AG09309 (cell line): ENCODE measurements around the gene AGAP3.

Experiments
- DNase-seq: peaks from one replicate; pipeline ENCODE4 v3.0.0-alpha.2; 2010; ENCODE audit warnings: low read depth
- H3K4me3 ChIP-seq: 2 replicates; pipeline ENCODE4 v1.5.1; 2011; ENCODE audit warnings: mild to moderate bottlenecking, low read depth, low read length, moderate library complexity; ENCODE audit not compliant: control insufficient read depth
- TF ChIP-seq, protein P1 (sequence below): IDR thresholded peaks from 2 replicates; pipeline ENCODE4 v1.5.1; 2011; ENCODE audit warnings: mild to moderate bottlenecking, low read depth, low read length, inconsistent platforms; ENCODE audit not compliant: insufficient read depth, control insufficient read depth; ENCODE audit errors: missing control alignments

Gene AGAP3

DNA sequence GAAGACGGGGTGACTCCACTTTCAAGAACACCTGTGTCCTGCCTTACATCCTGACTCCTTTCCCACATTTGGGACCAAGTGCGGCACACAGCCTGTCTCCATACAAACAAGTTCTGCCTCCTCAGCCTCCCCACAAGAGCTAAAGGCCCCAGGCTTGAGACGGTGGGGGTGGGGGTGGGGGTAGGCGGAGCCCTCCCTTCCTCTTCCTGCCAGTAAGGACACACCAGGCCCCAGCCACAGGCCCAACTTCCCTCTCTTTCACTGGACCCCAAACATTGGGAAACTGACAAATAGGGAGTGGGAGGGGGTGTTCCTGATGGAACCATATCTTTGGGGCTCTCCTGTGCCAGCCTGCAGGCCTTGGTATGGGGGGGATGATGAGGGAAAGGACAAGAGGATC is 33.2 kb upstream of the AGAP3 start:
- H3K4me3 ChIP-seq: no peak overlapping the region
- TF ChIP-seq, protein P1, sequence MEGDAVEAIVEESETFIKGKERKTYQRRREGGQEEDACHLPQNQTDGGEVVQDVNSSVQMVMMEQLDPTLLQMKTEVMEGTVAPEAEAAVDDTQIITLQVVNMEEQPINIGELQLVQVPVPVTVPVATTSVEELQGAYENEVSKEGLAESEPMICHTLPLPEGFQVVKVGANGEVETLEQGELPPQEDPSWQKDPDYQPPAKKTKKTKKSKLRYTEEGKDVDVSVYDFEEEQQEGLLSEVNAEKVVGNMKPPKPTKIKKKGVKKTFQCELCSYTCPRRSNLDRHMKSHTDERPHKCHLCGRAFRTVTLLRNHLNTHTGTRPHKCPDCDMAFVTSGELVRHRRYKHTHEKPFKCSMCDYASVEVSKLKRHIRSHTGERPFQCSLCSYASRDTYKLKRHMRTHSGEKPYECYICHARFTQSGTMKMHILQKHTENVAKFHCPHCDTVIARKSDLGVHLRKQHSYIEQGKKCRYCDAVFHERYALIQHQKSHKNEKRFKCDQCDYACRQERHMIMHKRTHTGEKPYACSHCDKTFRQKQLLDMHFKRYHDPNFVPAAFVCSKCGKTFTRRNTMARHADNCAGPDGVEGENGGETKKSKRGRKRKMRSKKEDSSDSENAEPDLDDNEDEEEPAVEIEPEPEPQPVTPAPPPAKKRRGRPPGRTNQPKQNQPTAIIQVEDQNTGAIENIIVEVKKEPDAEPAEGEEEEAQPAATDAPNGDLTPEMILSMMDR: no peak
- DNase-seq: no peak

DNA sequence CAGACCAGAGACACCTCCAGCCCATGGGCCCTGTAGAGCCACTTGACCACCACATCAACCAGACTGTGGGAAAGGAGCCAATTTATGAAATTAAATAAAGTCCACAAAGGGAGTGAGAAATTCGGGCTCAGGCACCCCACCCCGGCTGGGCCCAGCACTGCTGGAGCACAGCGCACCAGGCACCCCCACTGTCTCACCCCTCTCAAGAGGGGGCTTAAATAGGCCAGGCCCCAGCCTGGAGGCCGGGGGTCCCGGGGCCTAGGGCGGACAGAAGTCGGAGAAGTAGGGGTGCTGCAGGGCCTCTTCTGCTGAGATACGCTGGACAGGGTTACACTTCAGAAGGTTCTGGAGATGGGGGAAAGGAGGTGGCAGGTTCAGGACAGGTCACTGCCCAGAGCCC is 32.5 kb upstream of the AGAP3 start:
- DNase-seq: no peak
- H3K4me3 ChIP-seq: no peak overlapping the region
- TF ChIP-seq, protein P1: no peak

DNA sequence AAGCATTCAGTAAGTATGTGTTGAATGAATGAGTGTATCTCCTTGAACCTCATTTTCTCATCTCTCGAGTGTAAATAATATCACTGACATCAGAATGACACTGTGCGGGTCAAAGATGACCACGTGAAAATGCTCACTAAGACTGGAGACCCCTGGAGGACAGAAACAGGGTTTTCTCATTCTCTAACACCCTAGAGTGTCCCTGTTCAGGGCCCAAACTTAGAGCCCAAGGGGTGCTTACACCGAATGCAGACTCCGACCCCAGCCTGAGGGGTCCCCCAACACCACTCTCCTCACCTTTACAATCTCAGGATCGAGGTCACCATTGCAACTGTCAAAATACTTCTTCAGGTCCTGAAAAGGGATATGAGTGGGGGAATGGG is 30.0 kb upstream of the AGAP3 start:
- H3K4me3 ChIP-seq: no peak overlapping the region
- DNase-seq: no peak
- TF ChIP-seq, protein P1: no peak

DNA sequence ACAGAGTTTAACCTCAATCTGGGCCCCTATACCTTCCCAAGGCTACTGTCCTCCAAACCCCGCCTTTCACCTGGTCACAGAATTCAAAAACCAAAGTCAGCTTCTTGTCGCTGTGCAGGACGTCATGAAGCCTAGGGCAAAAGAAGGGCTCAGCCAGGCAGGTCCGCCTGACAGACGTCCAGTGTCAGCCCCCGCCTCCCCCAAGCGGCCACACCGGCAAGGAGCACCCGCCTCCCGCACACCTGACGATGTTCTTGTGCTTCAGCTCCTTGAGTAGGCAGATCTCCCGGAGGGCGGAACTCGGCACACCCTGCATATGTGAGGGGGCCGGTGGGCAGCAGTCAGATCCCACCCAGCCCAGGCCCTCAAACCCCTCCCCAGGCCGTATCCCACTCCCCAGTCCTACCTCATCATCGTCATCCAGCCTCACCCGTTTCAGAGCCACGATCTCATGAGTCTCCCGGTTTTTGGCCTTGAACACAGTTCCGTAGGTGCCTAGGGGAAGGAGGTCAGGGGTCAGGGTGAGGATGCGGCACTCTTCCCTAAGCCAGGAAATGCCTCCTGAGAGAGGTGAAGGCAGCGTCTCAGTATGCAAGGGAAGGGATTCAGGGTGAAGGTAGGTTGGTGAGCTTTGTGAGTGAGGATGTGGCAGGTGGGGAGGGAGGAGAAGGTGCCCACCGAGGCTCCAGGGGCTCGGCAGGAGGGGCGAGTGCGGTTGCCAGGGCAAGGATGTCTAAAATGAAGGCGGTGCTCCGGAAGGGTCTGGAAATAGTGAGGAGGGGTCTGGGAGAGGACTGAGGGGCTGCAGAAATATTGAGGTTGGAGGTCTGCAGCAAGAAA is 29.4 kb upstream of the AGAP3 start:
- H3K4me3 ChIP-seq: peak overlapping the region; percentile 57
- TF ChIP-seq, protein P1: no peak
- no peak for DNase-seq

DNA sequence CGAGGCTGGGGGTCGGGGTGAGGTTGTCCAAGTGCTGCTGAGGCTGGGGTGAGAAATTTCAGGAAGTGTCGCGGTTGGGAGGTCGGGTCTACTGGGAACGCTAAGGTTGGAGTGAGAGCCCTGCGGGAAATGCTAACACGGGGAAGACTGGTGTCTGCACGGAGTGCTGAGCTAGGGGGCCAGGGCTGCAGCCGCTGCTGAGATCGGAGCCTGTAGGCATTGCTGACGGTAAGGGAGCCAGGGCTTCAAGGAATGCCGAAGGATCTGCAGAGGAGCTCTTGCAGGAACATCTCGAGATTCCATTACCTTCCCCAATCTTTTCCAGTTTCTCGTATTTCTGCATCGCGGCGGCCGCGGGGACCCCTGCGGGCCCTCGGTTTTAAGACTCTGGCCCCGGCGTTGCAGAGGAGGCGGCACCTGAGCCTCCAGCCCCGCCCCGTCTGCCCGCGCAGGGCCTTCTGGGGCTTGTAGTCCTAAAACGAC is 28.7 kb upstream of the AGAP3 start, which contains the start of gene CDK5:
CDK5 (minus strand) TSS at position 392 of the 483 bp plus-strand sequence; CDS start at position 343, 49 bp downstream.
- no peak for DNase-seq
- TF ChIP-seq, protein P1: no peak

DNA sequence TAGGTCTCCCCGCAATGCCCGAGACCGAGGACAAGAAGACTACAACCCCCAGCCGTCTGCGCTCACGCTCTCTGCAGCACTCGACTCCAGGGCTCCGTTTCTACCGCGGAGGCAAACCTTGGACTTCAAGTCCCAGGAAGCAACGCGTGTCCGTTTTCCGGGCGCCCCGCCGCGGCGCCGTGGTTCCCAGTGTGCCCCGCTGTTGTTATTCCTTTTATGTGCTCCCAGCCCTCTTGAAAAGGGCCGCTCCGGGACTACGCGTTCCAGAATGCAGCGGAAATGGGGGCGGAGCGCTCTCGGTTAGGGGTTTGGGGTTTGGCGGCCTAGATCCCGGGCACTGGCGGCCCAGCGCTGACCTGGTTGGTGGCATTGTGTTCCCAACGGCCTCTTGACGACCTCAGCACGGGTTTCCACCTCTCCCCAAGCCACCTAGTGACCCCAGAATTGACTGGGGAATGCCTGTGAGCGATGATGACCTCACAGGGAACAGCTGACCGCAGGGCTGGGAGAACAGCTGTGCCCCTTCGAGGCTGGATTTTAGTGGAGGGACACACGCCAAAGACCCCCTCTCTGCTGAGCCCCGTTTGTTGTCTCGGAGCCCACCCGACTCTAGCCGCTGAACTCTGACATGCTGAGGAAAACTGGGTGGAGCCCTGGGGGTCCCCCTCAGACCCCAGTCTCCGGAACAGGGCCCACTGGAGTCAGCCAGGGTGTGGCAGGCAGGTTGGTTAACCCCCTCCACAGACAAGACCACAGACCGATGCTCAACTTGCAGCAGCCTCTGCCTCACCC is 28.1 kb upstream of the AGAP3 start:
- peak; percentile 99 for DNase-seq
- TF ChIP-seq, protein P1: no peak
- H3K4me3 ChIP-seq: peak overlapping the region; percentile 57

More for the DNA sequence above, 28.7 kb upstream of the AGAP3 start, which contains the start of gene CDK5:
- H3K4me3 ChIP-seq: peak within 1 kb of the TSS; percentile 57
